Right lobe of liver (tissue), 6 donors: Measurements from ENCODE around the gene LRRC10B. TPM values are rescaled to one million over a fixed set of nuclear protein-coding genes. Genes with fewer than 3 reads are reported as not detected.

Source experiments
- ATAC-seq, 4 donors: fragments of 200-7000 bp; cut with Tn5 transposase; one replicate each; pipeline ENCODE4 v1.9.1; 2020; ENCODE audit warnings: mild to moderate bottlenecking in 4 of 4, moderate library complexity in 4 of 4
- DNase-seq, 3 donors: peaks; one replicate each; pipeline ENCODE4 v3.0.0-alpha.2; 2020
- H3K27ac ChIP-seq, 3 donors: fragments of 200-600 bp; one replicate each; pipeline ENCODE4 v1.8.0; 2022
- H3K27me3 ChIP-seq, 2 donors: fragments of 200-600 bp; one replicate each; pipeline ENCODE4 v1.8.0; 2022
- H3K36me3 ChIP-seq, 4 donors: fragments of 200-600 bp; sonication (generic) in 1 of 4; one replicate each; pipeline versions ENCODE4 v1.5.1 to v1.8.0; 2017 to 2022; ENCODE audit warnings: control low read depth in 1 of 4
- H3K4me1 ChIP-seq, 4 donors: fragments of 200-600 bp; sonication (generic) in 1 of 4; one replicate each; pipeline versions ENCODE4 v1.5.1 to v1.8.0; 2017 to 2022; ENCODE audit warnings: control low read depth in 1 of 4
- H3K4me3 ChIP-seq, 3 donors: fragments of 200-600 bp; one replicate each; pipeline ENCODE4 v1.8.0; 2022
- H3K9me3 ChIP-seq, 4 donors: fragments of 200-600 bp; sonication (generic) in 1 of 4; one replicate each; pipeline versions ENCODE4 v1.5.1 to v1.8.0; 2017 to 2022; ENCODE audit warnings: control low read depth in 1 of 4
- POLR2A ChIP-seq: fragments of 450-650 bp; IDR thresholded peaks from one replicate; pipeline ENCODE4 v1.6.1; 2017; ENCODE audit warnings: antibody characterized with exemption, mild to moderate bottlenecking
- WGBS: methylation state at CpG from one replicate; pipeline ENCODE4 v1.1.6; 2018; ENCODE audit warnings: low coverage, low lambda C conversion rate; ENCODE audit not compliant: insufficient coverage; ENCODE audit errors: missing lambda C conversion rate; 5-methylcytosine and 5-hydroxymethylcytosine counted together
- intact Hi-C, 2 donors: fragments of 100-400 bp; cut with DNase I; formaldehyde crosslinking; loops; one replicate each; pipeline versions ENCODE4 v1.11.2 to v1.14.1; 2022
- total RNA-seq, 6 experiments: library from RNA; depleted of rRNA in 2 of 6; stranded (reverse); fragments of >200 nt in 2 of 6; fragmentation: NEBNext Ultra II Directional in 3 of 6; extraction: Animal tissue kit (Norgen Biotek cat#: 25700) in 3 of 6; gene quantifications; one replicate each; pipeline versions ENCODE4 v1.1.0 to v1.2.4, GENCODE V29; 2016 to 2023
- TF ChIP-seq, protein P1 (sequence below), 4 donors: fragments of 200-600 bp in 3 of 4; fragments of 450-650 bp in 1 of 4; IDR thresholded peaks; one replicate each; pipeline versions ENCODE4 v1.5.1 to v1.8.0; 2016 to 2022; ENCODE audit warnings: antibody characterized with exemption in 4 of 4, mild to moderate bottlenecking in 2 of 4
- donor health status: DM: no; HTN: yes; CAD: no.
- donor health status: DM: no; HTN: no; CAD: no.
- donor health status: DM: no; HTN: no; CAD: no.
- donor health status: DM: no; HTN: yes; CAD: no.
- donor health status: DM: no; HTN: yes; CAD: no.

Gene LRRC10B
- total RNA-seq, 6 experiments from 2014 or later, result not detected

DNA sequence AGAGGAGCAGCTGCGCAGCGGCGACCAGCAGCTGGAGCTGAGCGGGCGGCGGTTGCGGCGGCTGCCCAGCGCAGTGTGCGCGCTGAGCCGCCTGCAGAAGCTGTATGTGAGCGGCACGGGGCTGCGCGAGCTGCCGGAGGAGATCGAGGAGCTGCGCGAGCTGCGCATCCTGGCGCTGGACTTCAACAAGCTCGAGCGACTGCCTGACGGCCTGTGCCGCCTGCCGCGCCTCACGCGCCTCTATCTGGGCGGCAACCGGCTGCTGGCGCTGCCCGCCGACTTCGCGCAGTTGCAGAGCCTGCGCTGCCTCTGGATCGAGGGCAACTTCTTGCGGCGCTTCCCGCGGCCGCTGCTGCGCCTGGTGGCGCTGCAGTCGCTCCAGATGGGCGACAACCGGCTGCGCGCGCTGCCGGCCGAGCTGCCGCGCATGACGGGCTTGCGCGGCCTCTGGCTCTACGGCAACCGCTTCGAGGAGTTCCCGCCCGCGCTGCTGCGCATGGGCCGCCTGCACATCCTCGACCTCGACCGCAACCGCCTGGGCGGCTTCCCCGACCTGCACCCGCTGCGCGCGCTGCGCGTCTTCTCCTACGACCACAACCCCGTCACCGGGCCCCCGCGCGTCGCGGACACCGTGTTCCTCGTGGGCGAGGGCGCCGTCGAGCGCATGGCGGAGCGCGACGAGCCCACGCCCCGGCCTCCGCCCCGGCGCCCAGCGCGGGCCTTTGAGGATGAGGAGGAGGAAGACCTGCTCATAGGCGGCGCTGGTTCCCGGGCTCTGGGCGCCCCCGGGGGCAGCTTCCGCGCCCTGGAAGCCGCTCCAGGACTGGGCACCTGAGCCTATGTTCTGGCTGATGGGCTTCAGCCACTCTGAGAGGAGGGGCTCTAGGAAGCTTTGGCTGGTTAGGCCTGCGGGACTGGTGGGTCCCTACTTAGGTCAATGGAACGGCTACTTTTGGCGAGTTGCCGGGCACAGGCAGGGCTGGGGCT, 787 bp downstream of the LRRC10B start:
- H3K27ac ChIP-seq, result no peak overlapping the region
- TF ChIP-seq, protein P1, sequence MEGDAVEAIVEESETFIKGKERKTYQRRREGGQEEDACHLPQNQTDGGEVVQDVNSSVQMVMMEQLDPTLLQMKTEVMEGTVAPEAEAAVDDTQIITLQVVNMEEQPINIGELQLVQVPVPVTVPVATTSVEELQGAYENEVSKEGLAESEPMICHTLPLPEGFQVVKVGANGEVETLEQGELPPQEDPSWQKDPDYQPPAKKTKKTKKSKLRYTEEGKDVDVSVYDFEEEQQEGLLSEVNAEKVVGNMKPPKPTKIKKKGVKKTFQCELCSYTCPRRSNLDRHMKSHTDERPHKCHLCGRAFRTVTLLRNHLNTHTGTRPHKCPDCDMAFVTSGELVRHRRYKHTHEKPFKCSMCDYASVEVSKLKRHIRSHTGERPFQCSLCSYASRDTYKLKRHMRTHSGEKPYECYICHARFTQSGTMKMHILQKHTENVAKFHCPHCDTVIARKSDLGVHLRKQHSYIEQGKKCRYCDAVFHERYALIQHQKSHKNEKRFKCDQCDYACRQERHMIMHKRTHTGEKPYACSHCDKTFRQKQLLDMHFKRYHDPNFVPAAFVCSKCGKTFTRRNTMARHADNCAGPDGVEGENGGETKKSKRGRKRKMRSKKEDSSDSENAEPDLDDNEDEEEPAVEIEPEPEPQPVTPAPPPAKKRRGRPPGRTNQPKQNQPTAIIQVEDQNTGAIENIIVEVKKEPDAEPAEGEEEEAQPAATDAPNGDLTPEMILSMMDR (IDR thresholded peaks at IDR 0.05), result peak; percentile 52 to 66 (median 64)
- TF ChIP-seq POLR2A, result no peak
- H3K4me1 ChIP-seq, result peaks cover 0 to 9% (median 0%) of the 10 kb centered on the region in 4 donors
- DNase-seq (peak; percentile 74 to 85 (median 76)), ATAC-seq (peak; percentile 91 to 96 (median 94))
- H3K36me3 ChIP-seq, result no peaks in the 10 kb centered on the region
- H3K9me3 ChIP-seq, result no peaks in the 10 kb centered on the region
- no peaks in the 10 kb centered on the region for H3K27me3 ChIP-seq
- intact Hi-C loops, result no loop called here
- peak overlapping the region in 1 of 3 donors; percentile 5 for H3K4me3 ChIP-seq
- 0% methylated on average over 11 of the region's 117 CpGs for WGBS

DNA sequence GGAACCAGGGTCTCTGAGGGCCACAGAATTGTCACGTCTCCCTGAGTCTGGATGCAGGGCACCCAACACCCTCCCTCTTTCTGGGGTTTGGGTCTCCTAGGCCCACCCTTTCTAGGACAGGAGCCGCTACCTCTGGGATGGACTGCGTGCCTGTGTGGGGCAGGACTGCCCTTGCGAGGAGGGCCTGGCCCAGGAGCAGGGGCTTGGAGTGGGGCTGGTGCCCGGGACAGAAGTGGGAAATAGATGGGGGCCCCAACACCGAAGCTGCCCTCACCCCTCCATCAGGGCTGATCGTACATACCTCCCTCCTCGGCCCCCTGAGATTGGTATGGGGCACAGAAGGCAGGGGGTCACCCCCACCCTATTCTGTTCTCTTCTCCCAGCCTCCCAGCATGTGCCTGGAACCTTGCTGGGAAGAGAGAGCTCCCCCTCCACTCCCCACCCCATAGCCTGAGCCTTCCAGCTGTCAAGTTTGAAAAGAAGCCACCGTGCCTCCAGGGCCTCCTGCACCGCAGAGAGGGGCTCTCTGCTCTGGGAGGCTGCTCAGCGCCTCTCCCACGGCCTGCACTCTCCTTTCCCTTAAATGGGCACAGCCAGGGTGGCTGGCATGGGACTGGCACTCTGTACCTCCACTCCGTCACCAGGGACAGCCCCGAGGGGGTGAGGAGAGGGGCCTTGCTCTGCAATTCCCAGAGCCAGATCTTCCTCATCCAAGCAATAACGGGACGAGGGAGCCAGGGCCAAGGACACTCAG, 1.8 kb downstream of the LRRC10B start:
- peaks cover 0 to 9% (median 0%) of the 10 kb centered on the region in 4 donors for H3K4me1 ChIP-seq
- TF ChIP-seq, protein P1 (IDR thresholded peaks at IDR 0.05), result no peak
- TF ChIP-seq POLR2A, result no peak
- H3K36me3 ChIP-seq, result no peaks in the 10 kb centered on the region
- DNase-seq (no peak), ATAC-seq (no peak)
- no peak overlapping the region for H3K4me3 ChIP-seq
- intact Hi-C loops, result no loop called here
- H3K27ac ChIP-seq, result no peak overlapping the region
- H3K27me3 ChIP-seq, result no peaks in the 10 kb centered on the region
- 70% methylated on average over 3 of the region's 16 CpGs for WGBS
- H3K9me3 ChIP-seq, result no peaks in the 10 kb centered on the region

DNA sequence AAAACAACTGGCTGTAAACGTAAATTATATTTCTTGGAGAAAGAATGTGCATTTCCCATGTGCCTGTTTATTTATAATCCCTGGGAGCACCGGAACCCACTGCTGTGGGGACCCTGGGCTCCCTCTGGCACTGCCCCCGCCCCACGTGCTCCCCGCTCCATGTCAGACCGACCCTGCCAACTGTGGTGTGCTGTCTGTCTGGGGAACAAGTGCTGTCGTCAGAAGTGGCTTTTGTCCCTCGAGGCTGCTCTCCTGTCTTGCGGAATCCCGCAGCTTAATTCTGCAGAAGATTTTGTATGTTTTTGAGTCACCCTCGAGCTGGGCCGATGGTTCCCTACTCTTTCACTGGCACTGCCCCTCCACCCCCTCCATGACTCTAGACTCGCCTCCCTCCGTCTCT, 2.4 kb downstream of the LRRC10B start:
- no peak for DNase-seq
- no peak for ATAC-seq
- H3K27me3 ChIP-seq, result no peaks in the 10 kb centered on the region
- 87% methylated on average over 12 of the region's 14 CpGs for WGBS
- H3K4me1 ChIP-seq, result peaks cover 0 to 9% (median 0%) of the 10 kb centered on the region in 4 donors
- H3K4me3 ChIP-seq, result no peak overlapping the region
- no peak overlapping the region for H3K27ac ChIP-seq
- H3K9me3 ChIP-seq, result no peaks in the 10 kb centered on the region
- intact Hi-C loops, result no loop called here
- H3K36me3 ChIP-seq, result no peaks in the 10 kb centered on the region
- no peak for TF ChIP-seq POLR2A
- TF ChIP-seq, protein P1 (IDR thresholded peaks at IDR 0.05), result no peak

DNA sequence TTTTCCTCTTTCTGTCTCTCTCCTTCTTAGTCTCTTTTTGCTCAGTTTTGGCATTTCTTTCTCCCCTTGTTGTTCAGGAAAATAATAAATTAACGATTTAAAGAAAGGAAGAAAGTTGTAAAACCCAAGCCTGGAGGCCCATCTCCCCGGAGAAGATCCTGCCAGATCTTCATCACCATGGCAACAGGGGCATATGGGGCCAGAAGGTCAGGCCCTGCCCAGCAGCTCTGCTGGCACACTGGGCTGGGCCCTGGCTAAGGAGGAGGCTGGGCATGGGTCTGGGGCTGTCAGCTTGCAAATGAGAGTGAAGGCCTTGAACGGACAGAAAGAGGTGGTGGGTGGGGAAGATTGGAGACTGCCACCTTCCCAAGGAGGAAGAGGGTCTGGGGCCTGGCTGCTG, 2.8 kb downstream of the LRRC10B start:
- H3K27me3 ChIP-seq, result no peaks in the 10 kb centered on the region
- intact Hi-C loops, result no loop called here
- no peak for ATAC-seq
- WGBS, result 54% methylated on average over 3 of the region's 3 CpGs
- no peaks in the 10 kb centered on the region for H3K36me3 ChIP-seq
- no peaks in the 10 kb centered on the region for H3K9me3 ChIP-seq
- no peak overlapping the region for H3K4me3 ChIP-seq
- no peak overlapping the region for H3K27ac ChIP-seq
- no peak for DNase-seq
- TF ChIP-seq, protein P1 (IDR thresholded peaks at IDR 0.05), result no peak
- TF ChIP-seq POLR2A, result no peak
- peaks cover 0 to 9% (median 0%) of the 10 kb centered on the region in 4 donors for H3K4me1 ChIP-seq
